HG03565 (cell line): ENCODE results near the gene VCY.
"Not testable (repeated sequence)": the region's sequence is repeated elsewhere in the genome, so short reads cannot be mapped to it uniquely, and the experiment has no call there.

ENCODE experiments used
- ATAC-seq: cut with Tn5 transposase; IDR thresholded peaks from one replicate; pipeline ENCODE4 v1.9.1; 2021; ENCODE audit warnings: mild to moderate bottlenecking, moderate library complexity; ENCODE audit not compliant: unreplicated experiment

Gene VCY

GRCh38 chrY:13986373-13986772, at the start of gene VCY:
TSS of gene VCY (minus strand) at chrY:13986473. CDS start at chrY:13986440, 33 bp downstream.
- not testable (repeated sequence) for ATAC-seq

- ATAC-seq: not testable (repeated sequence)
These were observed 44.1 kb upstream of the VCY start for GRCh38 chrY:14030395-14030794.

GRCh38 chrY:14011916-14012315, 25.6 kb upstream of the VCY start:
- ATAC-seq: not testable (repeated sequence)

- not testable (repeated sequence) for ATAC-seq
These were observed 43.9 kb downstream of the VCY start for GRCh38 chrY:13942406-13942805.
